PC-3 (cell line): ENCODE measurements around the gene IGFBP6.

Experiments
- EZH2 ChIP-seq: fragments of 300-600 bp; sonication (generic); IDR thresholded peaks from one replicate; pipeline ENCODE4 v1.6.1; 2017; ENCODE audit warnings: antibody characterized with exemption, mild to moderate bottlenecking, low read length; ENCODE audit not compliant: unreplicated experiment
- EZH2phosphoT487 ChIP-seq: fragments of 300-600 bp; sonication (generic); IDR thresholded peaks from 2 replicates; pipeline ENCODE4 v1.6.1; 2018; ENCODE audit warnings: mild to moderate bottlenecking, antibody characterized with exemption, low read length, borderline replicate concordance
- TF ChIP-seq, protein P1 (sequence below): fragments of 300-600 bp; sonication (generic); conservative IDR thresholded peaks from 2 replicates; pipeline ENCODE4 v1.5.1; 2017; ENCODE audit warnings: antibody characterized with exemption, low read depth, mild to moderate bottlenecking, low read length

DNA sequence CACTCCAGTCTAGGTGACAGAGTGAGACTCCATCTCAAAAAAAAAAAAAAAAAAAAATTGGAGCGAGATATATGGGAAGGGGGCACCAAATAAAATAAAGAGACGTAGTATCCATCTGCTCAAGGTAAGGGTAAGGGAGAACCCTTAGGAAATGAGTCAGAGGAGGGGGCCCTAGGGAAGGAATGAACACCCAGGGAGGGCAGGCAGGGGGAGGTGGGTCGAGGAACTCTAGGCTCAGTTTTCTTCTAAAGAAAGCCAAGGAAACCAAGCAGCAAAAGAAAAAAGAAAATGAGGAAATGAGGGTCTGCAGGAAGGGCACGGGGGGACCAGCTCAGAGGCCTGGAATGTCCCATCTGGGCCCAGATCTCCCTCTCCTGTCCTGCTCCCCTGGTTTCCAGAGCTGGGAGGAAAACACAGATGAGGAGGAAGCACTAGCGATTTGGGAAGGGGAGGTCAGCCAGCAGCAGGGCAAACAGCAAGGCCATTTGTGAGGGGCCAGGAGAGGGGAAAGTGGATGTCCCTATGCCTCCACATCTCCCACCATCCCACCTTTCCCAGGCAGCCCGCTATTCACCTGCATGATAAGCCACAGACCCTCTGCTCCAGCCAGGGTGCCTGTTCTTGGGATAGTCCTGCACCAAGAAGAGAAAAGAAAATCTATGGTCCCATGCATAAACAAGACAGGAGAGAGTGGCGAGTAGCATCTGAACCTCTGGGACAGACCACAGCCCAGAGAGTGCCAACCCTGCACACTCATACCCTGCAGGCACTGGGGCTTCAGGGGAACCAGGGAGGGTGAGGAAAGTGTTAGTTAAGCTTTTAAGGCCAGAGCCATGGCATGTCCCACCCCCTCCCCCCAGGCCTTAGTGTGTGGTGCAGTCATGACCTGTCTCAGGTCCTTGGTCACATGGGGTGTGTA, 30.1 kb upstream of the IGFBP6 start:
- TF ChIP-seq, protein P1, sequence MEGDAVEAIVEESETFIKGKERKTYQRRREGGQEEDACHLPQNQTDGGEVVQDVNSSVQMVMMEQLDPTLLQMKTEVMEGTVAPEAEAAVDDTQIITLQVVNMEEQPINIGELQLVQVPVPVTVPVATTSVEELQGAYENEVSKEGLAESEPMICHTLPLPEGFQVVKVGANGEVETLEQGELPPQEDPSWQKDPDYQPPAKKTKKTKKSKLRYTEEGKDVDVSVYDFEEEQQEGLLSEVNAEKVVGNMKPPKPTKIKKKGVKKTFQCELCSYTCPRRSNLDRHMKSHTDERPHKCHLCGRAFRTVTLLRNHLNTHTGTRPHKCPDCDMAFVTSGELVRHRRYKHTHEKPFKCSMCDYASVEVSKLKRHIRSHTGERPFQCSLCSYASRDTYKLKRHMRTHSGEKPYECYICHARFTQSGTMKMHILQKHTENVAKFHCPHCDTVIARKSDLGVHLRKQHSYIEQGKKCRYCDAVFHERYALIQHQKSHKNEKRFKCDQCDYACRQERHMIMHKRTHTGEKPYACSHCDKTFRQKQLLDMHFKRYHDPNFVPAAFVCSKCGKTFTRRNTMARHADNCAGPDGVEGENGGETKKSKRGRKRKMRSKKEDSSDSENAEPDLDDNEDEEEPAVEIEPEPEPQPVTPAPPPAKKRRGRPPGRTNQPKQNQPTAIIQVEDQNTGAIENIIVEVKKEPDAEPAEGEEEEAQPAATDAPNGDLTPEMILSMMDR, result no peak
- no peak for TF ChIP-seq EZH2
- no peak for TF ChIP-seq EZH2phosphoT487
